Measurements from ENCODE around the gene FSIP1. TPM values are rescaled to one million over a fixed set of nuclear protein-coding genes. Genes with fewer than 3 reads are reported as not detected.

FSIP1 gene
- total RNA-seq, 2 experiments from 2014 or later: 0.22 to 0.34 TPM

DNA sequence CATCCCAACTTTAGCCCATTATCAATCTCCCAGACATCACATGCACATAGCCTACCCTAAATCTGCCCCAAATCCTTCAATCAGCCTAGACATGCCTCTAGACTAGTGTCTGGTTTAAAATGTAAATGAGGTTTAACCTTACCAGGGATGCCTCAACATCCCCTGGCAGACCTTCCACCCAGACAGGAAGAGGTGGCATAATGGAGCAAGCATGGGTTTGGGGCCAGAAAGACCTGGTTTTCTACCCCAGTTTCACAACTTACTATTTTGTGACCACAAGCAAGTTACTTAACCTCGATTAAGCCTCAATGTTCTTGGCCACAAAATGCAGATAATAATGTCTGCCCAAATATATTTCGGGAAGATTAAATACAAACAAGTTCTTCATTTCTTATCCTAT, 230.1 kb downstream of the FSIP1 start:
- Mint-ChIP-seq H3K4me3 (no peak overlapping the region), H3K27ac (no peak overlapping the region), H3K27me3 (no peaks in the 10 kb centered on the region), H3K9me3 (no peaks in the 10 kb centered on the region), H3K36me3 (ENCODE audit: low read depth) (no peaks in the 10 kb centered on the region), H3K4me1 (ENCODE audit: low read depth) (no peaks in the 10 kb centered on the region)
- TF ChIP-seq CTCF (IDR thresholded peaks at IDR 0.05): no peak
- ChIA-PET CTCF (no interaction called here), POLR2A (no interaction called here)
- Histone ChIP-seq H3K4me3 (ENCODE audit: low read length) (no peak overlapping the region), H3K36me3 (ENCODE audit: insufficient read depth, low read length) (no peaks in the 10 kb centered on the region), H3K9me3 (ENCODE audit: control insufficient read depth in 1 of 2, insufficient read depth in 1 of 2, low read length in 2 of 2) (no peaks in the 10 kb centered on the region), H3K4me1 (ENCODE audit: insufficient read depth, low read length) (no peaks in the 10 kb centered on the region), H3K27me3 (ENCODE audit: control insufficient read depth in 1 of 2, insufficient read depth in 2 of 2, low read length in 2 of 2) (no peaks in the 10 kb centered on the region), H3K27ac (ENCODE audit: low read depth in 1 of 2, low read length in 2 of 2) (no peak overlapping the region)
- intact Hi-C loops (cut with DNase I, micrococcal nuclease): no loop called here
- no peak for DNase-seq
- ATAC-seq (ENCODE audit: poor library complexity): no peak

GRCh38 chr15:39551476-39551875, 231.2 kb downstream of the FSIP1 start:
- H3K27me3 ChIP-seq (ENCODE audit: control insufficient read depth in 1 of 2, insufficient read depth in 2 of 2, low read length in 2 of 2): no peaks in the 10 kb centered on the region
- no peak for TF ChIP-seq CTCF (IDR thresholded peaks at IDR 0.05)
- Mint-ChIP-seq H3K4me3 (no peak overlapping the region), H3K27me3 (no peaks in the 10 kb centered on the region), H3K36me3 (ENCODE audit: low read depth) (no peaks in the 10 kb centered on the region), H3K9me3 (no peaks in the 10 kb centered on the region), H3K4me1 (ENCODE audit: low read depth) (no peaks in the 10 kb centered on the region), H3K27ac (no peak overlapping the region)
- DNase-seq: no peak
- H3K27ac ChIP-seq (ENCODE audit: low read depth in 1 of 2, low read length in 2 of 2): no peak overlapping the region
- no peaks in the 10 kb centered on the region for H3K36me3 ChIP-seq (ENCODE audit: insufficient read depth, low read length)
- CTCF ChIA-PET: no interaction called here
- intact Hi-C loops (cut with DNase I, micrococcal nuclease): no loop called here
- H3K4me3 ChIP-seq (ENCODE audit: low read length): no peak overlapping the region
- POLR2A ChIA-PET: no interaction called here
- no peak for ATAC-seq (ENCODE audit: poor library complexity)
- no peaks in the 10 kb centered on the region for H3K4me1 ChIP-seq (ENCODE audit: insufficient read depth, low read length)
- no peaks in the 10 kb centered on the region for H3K9me3 ChIP-seq (ENCODE audit: control insufficient read depth in 1 of 2, insufficient read depth in 1 of 2, low read length in 2 of 2)

Other genes starting within 250 kb of the FSIP1 start
- 10 to 100 TPM in 1 of 2 experiments, 1 to 10 TPM in 1; 9.5 to 10.5 TPM for gene THBS1, start 201.8 kb downstream of the FSIP1 start, total RNA-seq
- not detected for gene GPR176, start 137.4 kb upstream of the FSIP1 start, total RNA-seq
- 10 to 100 TPM; 10.5 to 11.7 TPM for gene EIF2AK4, start 151.3 kb upstream of the FSIP1 start, total RNA-seq

All from CD4-positive, alpha-beta T cell (primary cell).